Hematopoietic multipotent progenitor cell treated with erythropoietin and hydrocortisone succinate and interleukin-3 and kit ligand, for 6 days (in vitro differentiated cells): ENCODE results near the gene RAD51B.
"Not testable (repeated sequence)": the region's sequence is repeated elsewhere in the genome, so short reads cannot be mapped to it uniquely, and the experiment has no call there.

ENCODE experiments used
- DNase-seq: peaks from one replicate; pipeline ENCODE4 v3.0.0-alpha.2; 2015

RAD51B gene

DNA sequence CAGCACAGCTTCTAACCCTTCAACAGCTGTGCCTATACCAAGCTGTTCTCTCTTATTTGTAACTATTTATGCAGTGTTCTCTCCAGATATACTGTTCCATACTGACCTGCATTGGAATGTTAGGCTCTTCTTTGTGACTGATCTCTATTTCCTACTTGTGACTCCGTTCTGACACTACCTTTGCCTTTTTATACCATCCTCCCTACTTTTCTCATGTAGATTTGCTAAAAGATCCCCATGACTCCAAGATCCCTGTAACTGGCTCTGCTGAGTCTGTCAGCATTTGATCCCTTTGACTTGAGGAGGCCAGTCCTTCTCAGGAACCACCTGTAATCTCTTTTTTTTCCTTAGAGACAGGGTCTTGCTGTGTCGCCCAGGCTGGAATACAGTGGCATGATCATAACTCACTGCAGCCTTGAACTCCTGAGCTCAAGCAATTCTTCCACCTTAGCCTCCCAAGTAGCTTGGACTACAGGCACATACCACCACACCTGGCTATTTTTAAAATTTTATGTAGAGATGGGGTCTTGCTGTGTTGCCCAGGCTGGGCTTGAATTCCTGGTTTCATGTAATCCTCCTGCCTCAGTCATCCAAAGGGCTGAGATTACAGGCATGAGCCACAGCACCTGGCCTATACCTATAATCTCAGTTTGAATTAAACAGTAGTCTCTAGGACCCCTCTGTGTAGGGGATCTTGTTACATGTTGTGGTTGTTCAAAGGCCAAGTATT lies 605.0 kb downstream of the RAD51B start:
- DNase-seq: no peak

- no peak for DNase-seq
Measured at GRCh38 chr14:68426661-68427549, 607.3 kb downstream of the RAD51B start.

GRCh38 chr14:68427550-68427890 lies 607.9 kb downstream of the RAD51B start:
- no peak for DNase-seq

DNA sequence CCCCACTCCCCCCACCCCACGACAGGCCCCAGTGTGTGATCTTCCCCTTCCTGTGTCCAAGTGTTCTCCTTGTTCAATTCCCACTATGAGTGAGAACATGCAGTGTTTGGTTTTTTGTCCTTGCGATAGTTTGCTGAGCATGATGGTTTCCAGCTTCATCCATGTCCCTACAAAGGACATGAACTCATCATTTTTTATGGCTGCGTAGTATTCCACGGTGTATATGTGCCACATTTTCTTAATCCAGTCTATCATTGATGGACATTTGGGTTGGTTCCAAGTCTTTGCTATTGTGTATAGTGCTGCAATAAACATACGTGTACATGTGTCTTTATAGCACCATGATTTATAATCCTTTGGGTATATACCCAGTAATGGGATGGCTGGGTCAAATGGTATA lies 609.3 kb downstream of the RAD51B start:
- DNase-seq: not testable (repeated sequence)

- DNase-seq: not testable (repeated sequence)
Measured at GRCh38 chr14:68434173-68434572, 614.6 kb downstream of the RAD51B start.

GRCh38 chr14:68435631-68436030 lies 616.1 kb downstream of the RAD51B start:
- DNase-seq: not testable (repeated sequence)

GRCh38 chr14:68439676-68440075 lies 620.1 kb downstream of the RAD51B start:
- no peak for DNase-seq

DNA sequence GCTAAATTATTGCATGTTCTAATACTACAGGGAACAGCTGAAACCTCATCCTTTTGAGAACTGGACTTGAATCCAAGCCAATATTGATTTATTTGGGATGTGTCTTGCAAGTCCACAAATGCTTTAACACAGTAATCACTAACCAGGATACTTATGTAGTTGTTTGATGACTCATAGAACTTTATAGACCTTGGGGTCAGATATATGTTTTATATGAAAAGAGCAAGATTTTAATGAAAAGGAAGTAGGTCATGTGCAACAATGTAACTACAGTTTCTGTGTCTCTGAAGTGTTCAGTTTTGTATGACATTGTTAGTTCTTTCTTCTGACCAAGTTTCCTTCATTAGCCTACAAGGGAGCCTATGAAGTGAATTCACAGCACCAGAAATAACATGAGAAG lies 621.2 kb downstream of the RAD51B start:
- no peak for DNase-seq

GRCh38 chr14:68441542-68441941 lies 622.0 kb downstream of the RAD51B start:
- no peak for DNase-seq

DNA sequence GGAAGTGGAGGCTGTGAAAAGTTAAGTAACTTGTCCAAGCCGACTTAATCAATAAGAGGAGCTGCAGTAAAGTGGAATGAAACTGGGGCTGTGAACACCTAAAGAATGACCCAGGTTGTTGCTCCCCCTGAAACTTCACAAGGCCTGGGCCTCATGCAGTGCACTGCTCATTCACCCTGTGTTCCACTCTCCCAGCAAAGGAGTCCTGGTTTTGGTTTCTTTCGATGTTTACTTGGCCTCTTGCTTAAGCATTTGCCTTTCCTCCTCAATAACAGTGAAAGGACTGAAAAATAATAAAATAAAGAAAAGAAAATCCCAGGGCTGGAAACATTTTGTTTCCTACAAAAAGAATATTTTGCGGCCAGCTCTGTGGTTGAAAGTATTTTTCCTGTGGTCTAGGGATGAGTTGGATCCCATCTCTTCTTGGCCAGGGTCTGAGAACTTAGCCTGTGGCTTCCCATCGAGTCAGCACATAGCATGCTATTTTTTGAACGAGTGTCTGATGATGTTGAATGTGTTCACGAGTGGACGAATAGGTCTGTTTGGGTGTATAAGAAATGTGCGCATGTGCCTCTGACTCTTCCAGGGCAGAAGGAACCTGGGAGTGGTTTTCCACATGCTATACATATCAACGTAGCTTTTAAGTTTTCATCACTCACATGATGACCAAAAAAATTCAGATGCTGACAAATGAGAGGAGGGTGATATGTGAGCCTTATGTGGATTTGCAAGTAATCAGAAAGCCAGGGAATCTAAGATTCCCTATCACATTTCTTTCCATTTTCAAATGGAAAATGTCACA lies 623.5 kb downstream of the RAD51B start:
- DNase-seq: no peak

- peak; percentile 69 for DNase-seq
Measured at GRCh38 chr14:68444449-68445168, 625.0 kb downstream of the RAD51B start.

- no peak for DNase-seq
Measured at GRCh38 chr14:68446243-68447040, 626.9 kb downstream of the RAD51B start.

DNA sequence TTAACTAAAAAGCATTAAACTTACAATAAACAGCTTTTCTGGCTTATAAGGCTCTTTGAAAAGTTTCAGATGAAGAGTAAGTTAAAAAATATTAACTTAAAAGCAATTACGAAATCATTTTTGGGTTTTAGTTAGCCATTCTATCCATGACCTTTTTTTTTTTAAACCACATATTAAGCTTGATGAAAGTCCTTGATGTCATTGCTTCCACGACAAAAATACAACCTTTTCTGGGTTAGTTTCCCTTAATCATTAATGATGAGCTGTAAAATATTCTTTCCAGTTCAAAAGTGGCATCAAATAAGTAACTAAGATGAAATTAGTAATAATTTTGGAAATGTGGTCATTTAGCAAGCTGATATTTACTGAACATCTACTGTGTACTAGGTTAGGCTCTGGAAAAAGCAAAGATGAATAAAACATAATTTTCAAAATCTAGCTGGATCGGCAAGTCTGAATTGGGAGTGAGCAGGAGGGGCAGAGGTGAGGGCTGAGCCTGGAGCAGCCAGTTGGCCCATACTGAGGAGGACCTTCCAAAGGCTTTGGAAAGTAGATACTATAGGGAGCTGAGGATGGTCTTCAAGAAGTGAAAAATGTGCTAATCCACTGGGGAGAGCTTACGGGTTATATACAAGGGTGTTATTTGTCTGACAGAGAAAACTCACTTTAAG lies 628.1 kb downstream of the RAD51B start:
- DNase-seq: no peak

- DNase-seq: no peak
Measured at GRCh38 chr14:68448252-68448902, 628.8 kb downstream of the RAD51B start.

- DNase-seq: no peak
Measured at GRCh38 chr14:68449561-68450181, 630.1 kb downstream of the RAD51B start.

GRCh38 chr14:68450391-68451120 lies 631.0 kb downstream of the RAD51B start:
- no peak for DNase-seq

DNA sequence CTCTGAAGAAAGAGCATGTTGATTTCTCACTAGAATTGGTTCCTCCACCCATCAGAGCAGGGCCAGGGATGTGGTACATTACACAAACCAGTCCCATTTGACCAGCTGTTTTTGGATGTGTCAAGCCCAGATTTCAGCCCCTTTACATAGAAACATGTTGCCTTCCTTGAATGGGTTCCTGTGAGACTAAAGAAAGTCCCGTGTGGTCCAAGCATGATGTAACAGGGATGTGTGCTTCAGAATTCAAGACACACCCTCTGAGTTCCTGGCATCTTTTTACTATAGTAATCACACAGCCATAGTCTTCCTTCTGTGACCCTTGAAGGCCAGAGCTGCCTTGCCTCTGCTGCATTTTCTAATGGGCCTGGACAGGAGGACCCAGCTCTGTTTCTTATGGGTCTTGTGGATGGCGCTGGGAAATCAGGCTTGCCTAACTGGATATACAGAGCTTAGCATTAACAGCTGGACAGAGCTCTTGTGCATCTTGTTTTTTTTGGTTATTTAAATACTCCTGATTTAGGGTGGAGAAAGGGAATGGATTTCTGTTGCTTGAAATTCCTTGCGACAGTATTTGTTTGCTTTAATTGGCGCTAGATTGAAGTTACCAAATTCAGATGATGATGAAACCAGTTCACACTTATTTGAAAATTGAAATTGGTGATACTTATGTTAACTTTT lies 632.3 kb downstream of the RAD51B start:
- DNase-seq: no peak

DNA sequence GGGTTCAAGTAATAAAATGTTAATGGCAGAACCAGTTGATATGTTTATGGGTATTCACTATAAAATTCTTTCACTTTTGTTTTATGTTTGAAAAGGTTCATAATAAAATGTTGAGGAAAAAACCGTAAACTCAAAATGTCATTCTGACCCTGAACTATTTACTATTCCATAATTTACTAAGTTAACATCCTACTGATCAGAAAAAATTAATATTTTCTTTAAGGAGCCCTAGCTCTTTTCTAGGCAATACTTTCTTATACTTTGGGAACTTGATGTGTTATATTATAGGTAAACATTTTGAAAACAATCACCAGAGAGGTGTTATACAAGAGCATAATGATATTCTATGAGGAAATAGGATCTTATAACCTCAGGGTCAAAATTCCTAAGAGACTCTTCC lies 638.7 kb downstream of the RAD51B start:
- DNase-seq: no peak
